Loucy (cell line): ENCODE results near the gene HIVEP1.

Source experiments
- H2AFZ ChIP-seq: fragments of 200-600 bp; sonication (generic); 2 replicates; pipeline ENCODE4 v1.6.0; 2016; ENCODE audit warnings: antibody characterized with exemption, mild to moderate bottlenecking, low read length, moderate library complexity
- H3F3A ChIP-seq: fragments of 200-600 bp; 2 replicates; pipeline ENCODE4 v1.6.0; 2016; ENCODE audit warnings: antibody characterized with exemption, low read depth, mild to moderate bottlenecking
- H3K27me3 ChIP-seq: fragments of 200-600 bp; sonication (generic); 2 replicates; pipeline ENCODE4 v1.6.1; 2014; ENCODE audit warnings: low read length, mild to moderate bottlenecking; ENCODE audit not compliant: insufficient read depth, poor library complexity, severe bottlenecking
- H3K36me3 ChIP-seq: fragments of 200-600 bp; sonication (generic); 2 replicates; pipeline ENCODE4 v1.6.1; 2016; ENCODE audit warnings: low read length; ENCODE audit not compliant: insufficient read depth
- H3K4me1 ChIP-seq: fragments of 200-600 bp; sonication (generic); 2 replicates; pipeline ENCODE4 v1.5.1; 2014; ENCODE audit warnings: low read length, mild to moderate bottlenecking; ENCODE audit not compliant: insufficient read depth, poor library complexity, severe bottlenecking
- H3K4me2 ChIP-seq: fragments of 200-600 bp; sonication (generic); 2 replicates; pipeline ENCODE4 v1.6.0; 2014; ENCODE audit warnings: antibody characterized with exemption, low read length, low read depth, mild to moderate bottlenecking; ENCODE audit not compliant: poor library complexity, severe bottlenecking
- H3K4me3 ChIP-seq: fragments of 200-600 bp; sonication (generic); 2 replicates; pipeline ENCODE4 v1.5.1; 2014; ENCODE audit warnings: low read length, mild to moderate bottlenecking, mixed read lengths; ENCODE audit not compliant: poor library complexity, severe bottlenecking
- H3K79me2 ChIP-seq: fragments of 200-600 bp; sonication (generic); 2 replicates; pipeline ENCODE4 v1.6.1; 2014; ENCODE audit warnings: low read length; ENCODE audit not compliant: insufficient read depth
- H3K9ac ChIP-seq: fragments of 200-600 bp; sonication (generic); 2 replicates; pipeline ENCODE4 v1.6.0; 2014; ENCODE audit warnings: mild to moderate bottlenecking, low read depth, low read length, moderate library complexity; ENCODE audit not compliant: poor library complexity, severe bottlenecking
- H3K9me2 ChIP-seq: fragments of 200-600 bp; sonication (generic); replicated peaks from 2 replicates; pipeline ENCODE4 v1.6.1; 2016; ENCODE audit warnings: low read depth, low read length, mixed read lengths
- H3K9me3 ChIP-seq: fragments of 200-600 bp; sonication (generic); 2 replicates; pipeline ENCODE4 v1.6.1; 2014; ENCODE audit warnings: mild to moderate bottlenecking, antibody characterized with exemption, low read length, low read depth; ENCODE audit not compliant: insufficient read depth
- H4K20me1 ChIP-seq: fragments of 200-600 bp; sonication (generic); 2 replicates; pipeline ENCODE4 v1.6.0; 2014; ENCODE audit warnings: antibody characterized with exemption, low read length, mild to moderate bottlenecking; ENCODE audit not compliant: insufficient read depth, poor library complexity, severe bottlenecking
- CTCF ChIP-seq: fragments of 200-600 bp; sonication (generic); conservative IDR thresholded peaks from 2 replicates; pipeline ENCODE4 v1.5.1; 2014; ENCODE audit warnings: mild to moderate bottlenecking, antibody characterized with exemption, low read length
- EZH2phosphoT487 ChIP-seq: fragments of 200-600 bp; IDR thresholded peaks from 2 replicates; pipeline ENCODE4 v1.6.1; 2018; ENCODE audit warnings: antibody characterized with exemption, mild to moderate bottlenecking, moderate library complexity, borderline replicate concordance

Gene HIVEP1

DNA sequence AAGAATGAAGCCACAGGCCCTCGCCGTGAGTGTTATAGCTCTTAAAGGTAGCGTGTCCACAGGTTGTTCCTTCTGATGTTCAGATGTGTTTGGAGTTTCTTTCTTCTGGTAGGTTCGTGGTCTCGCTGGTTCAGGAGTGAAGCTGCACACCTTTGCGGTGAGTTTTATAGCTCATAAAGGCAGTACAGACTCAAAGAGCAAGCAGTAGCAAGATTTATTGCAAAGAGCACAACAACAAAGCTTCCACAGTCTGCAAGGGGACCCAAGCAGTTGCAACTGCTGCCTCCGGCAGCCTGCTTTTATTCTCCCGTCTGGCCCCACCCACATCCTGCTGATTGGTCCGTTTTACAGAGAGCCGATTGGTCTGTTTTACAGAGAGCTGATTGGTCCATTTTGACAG lies 5.2 kb downstream of the HIVEP1 start:
- Histone ChIP-seq H3K9ac (no peak overlapping the region), H3K79me2 (peaks cover 37% of the 10 kb centered on the region), H3K4me1 (peaks cover 30% of the 10 kb centered on the region), H2AFZ (no peak overlapping the region), H3K36me3 (peaks cover 7% of the 10 kb centered on the region; the same call in 1 of the 2 replicates), H3K4me3 (no peak overlapping the region), H3K9me3 (no peaks in the 10 kb centered on the region), H3F3A (peaks cover 10% of the 10 kb centered on the region; the same call in 1 of the 2 replicates), H3K9me2 (no peaks in the 10 kb centered on the region), H4K20me1 (peaks cover 34% of the 10 kb centered on the region), H3K4me2 (no peak overlapping the region), H3K27me3 (no peaks in the 10 kb centered on the region)
- TF ChIP-seq EZH2phosphoT487 (no peak), CTCF (no peak)

DNA sequence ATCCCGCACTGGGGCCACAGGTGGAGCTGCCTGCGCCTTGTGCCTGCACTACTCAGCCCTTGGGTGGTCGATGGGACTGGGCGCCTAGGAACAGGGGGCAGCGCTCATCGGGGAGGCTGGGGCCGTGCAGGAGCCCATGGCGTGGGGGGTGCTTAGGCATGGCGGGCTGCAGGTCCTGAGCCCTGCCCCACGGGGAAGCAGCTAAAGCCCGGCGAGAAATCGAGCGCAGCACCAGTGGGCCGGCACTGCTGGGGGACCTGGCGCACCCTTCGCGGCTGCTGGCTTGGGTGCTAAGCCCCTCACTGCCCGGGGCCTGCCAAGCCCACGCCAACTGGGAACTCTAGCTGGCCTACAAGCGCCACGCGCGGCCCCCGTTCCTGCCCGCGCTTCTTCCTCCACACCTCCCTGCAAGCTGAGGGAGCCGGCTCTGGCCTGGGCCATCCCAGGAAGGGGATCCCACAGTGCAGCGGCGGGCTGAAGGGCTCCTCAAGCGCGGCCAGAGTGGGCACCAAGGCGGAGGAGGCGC lies 5.8 kb downstream of the HIVEP1 start:
- H3K4me3 ChIP-seq, result no peak overlapping the region
- peaks cover 10% of the 10 kb centered on the region; the same call in 1 of the 2 replicates for H3F3A ChIP-seq
- TF ChIP-seq EZH2phosphoT487, result no peak
- TF ChIP-seq CTCF, result no peak
- peaks cover 34% of the 10 kb centered on the region for H4K20me1 ChIP-seq
- H3K9me3 ChIP-seq, result no peaks in the 10 kb centered on the region
- peaks cover 39% of the 10 kb centered on the region for H3K79me2 ChIP-seq
- H3K36me3 ChIP-seq, result peaks cover 7% of the 10 kb centered on the region; the same call in 1 of the 2 replicates
- H3K27me3 ChIP-seq, result no peaks in the 10 kb centered on the region
- H3K9ac ChIP-seq, result no peak overlapping the region
- H3K9me2 ChIP-seq, result no peaks in the 10 kb centered on the region
- peaks cover 36% of the 10 kb centered on the region for H3K4me1 ChIP-seq
- H3K4me2 ChIP-seq, result no peak overlapping the region
- H2AFZ ChIP-seq, result no peak overlapping the region

DNA sequence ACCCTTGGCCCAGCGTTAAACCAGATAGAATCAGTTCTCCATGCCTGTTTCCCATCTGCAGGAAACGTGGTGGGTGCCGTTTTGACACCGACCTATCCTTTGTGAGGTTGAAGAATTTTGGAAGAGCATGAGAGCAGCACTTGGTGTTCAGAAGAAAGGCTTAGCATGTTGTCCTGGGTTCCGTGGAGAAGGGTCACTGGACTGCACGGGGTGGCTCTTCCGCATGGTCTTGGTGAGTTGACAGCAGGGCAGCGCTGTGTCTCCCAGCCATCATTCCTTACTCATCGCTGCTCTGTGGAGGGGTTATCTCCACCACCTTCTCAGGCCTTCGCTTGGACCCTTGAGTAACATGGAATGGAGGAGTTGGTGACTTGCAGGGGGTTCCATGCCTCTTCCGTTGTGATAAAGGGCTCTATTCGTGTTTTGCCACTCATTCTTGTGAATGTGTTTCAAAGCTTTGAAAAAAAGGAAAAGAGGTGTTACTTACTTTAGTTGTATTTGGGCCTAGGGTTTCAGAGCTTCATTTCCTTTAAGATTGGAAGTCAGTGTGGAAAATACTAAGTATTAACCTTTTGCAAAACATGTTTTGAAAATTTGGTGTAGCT lies 8.2 kb downstream of the HIVEP1 start:
- Histone ChIP-seq H3K27me3 (no peaks in the 10 kb centered on the region), H3K79me2 (peaks cover 19% of the 10 kb centered on the region; the same call in 1 of the 2 replicates), H3F3A (peaks cover 6% of the 10 kb centered on the region; the same call in 1 of the 2 replicates), H3K9me3 (no peaks in the 10 kb centered on the region), H3K4me1 (peaks cover 16% of the 10 kb centered on the region), H4K20me1 (peaks cover 22% of the 10 kb centered on the region), H3K4me3 (no peak overlapping the region), H2AFZ (no peak overlapping the region), H3K9ac (no peak overlapping the region), H3K4me2 (no peak overlapping the region), H3K36me3 (peaks cover 7% of the 10 kb centered on the region; the same call in 1 of the 2 replicates), H3K9me2 (no peaks in the 10 kb centered on the region)
- TF ChIP-seq EZH2phosphoT487 (no peak), CTCF (no peak)
